Glutamatergic neuron (in vitro differentiated cells): ENCODE results near the gene AIDA. TPM values are rescaled to one million over a fixed set of nuclear protein-coding genes. Genes with fewer than 3 reads are reported as not detected.
A peak's percentile ranks its signal among the peaks of the same experiment; 100 is the strongest.

Source experiments
- DNase-seq: peaks from one replicate; pipeline ENCODE4 v3.0.0; 2022
- H3K27ac Mint-ChIP-seq: one replicate; pipeline ENCODE4 v1.8.0; 2020; ENCODE audit warnings: mild to moderate bottlenecking, mixed read lengths, inconsistent platforms; ENCODE audit not compliant: unreplicated experiment
- H3K27me3 Mint-ChIP-seq: one replicate; pipeline ENCODE4 v1.8.0; 2020; ENCODE audit warnings: mild to moderate bottlenecking, moderate library complexity, mixed read lengths, inconsistent platforms; ENCODE audit not compliant: unreplicated experiment
- H3K36me3 Mint-ChIP-seq: one replicate; pipeline ENCODE4 v1.8.0; 2020; ENCODE audit warnings: mild to moderate bottlenecking, mixed read lengths, inconsistent platforms; ENCODE audit not compliant: unreplicated experiment
- H3K4me1 Mint-ChIP-seq: one replicate; pipeline ENCODE4 v1.8.0; 2020; ENCODE audit warnings: mild to moderate bottlenecking, low read depth, mixed read lengths, inconsistent platforms; ENCODE audit not compliant: unreplicated experiment
- H3K4me3 Mint-ChIP-seq: one replicate; pipeline ENCODE4 v1.8.0; 2020; ENCODE audit warnings: mild to moderate bottlenecking, mixed read lengths, inconsistent platforms; ENCODE audit not compliant: unreplicated experiment
- H3K9me3 Mint-ChIP-seq: one replicate; pipeline ENCODE4 v1.8.0; 2020; ENCODE audit warnings: mild to moderate bottlenecking, moderate library complexity, mixed read lengths, inconsistent platforms; ENCODE audit not compliant: unreplicated experiment
- CTCF ChIP-seq: fragments of 200-600 bp; sonication (generic); IDR thresholded peaks from one replicate; pipeline ENCODE4 v1.5.0; 2021; ENCODE audit not compliant: partially characterized antibody, unreplicated experiment
- total RNA-seq: library from RNA; stranded (reverse); fragmentation: NEBNext Ultra II Directional; extraction: Animal tissue kit (Norgen Biotek cat#: 25700); gene quantifications from one replicate; pipeline ENCODE4 v1.2.1, GENCODE V29; 2021; ENCODE audit not compliant: unreplicated experiment

Gene AIDA
- total RNA-seq, 1 donor from 2014 or later: 73.3 TPM

GRCh38 chr1:222622765-222623164, 89.5 kb downstream of the AIDA start:
- no peak overlapping the region for H3K27ac Mint-ChIP-seq
- TF ChIP-seq CTCF: no peak
- peaks cover 3% of the 10 kb centered on the region for H3K9me3 Mint-ChIP-seq
- H3K4me3 Mint-ChIP-seq: no peak overlapping the region
- H3K27me3 Mint-ChIP-seq: peaks cover 8% of the 10 kb centered on the region
- DNase-seq: no peak
- no peaks in the 10 kb centered on the region for H3K36me3 Mint-ChIP-seq
- H3K4me1 Mint-ChIP-seq: peaks cover 9% of the 10 kb centered on the region

- Mint-ChIP-seq H3K4me3 (peak overlapping the region; percentile 55), H3K27me3 (peaks cover 12% of the 10 kb centered on the region), H3K36me3 (no peaks in the 10 kb centered on the region), H3K4me1 (peaks cover 23% of the 10 kb centered on the region), H3K9me3 (peaks cover 13% of the 10 kb centered on the region), H3K27ac (no peak overlapping the region)
- DNase-seq: no peak
- TF ChIP-seq CTCF: no peak
Observed at GRCh38 chr1:222620566-222620965, 91.7 kb downstream of the AIDA start.

DNA sequence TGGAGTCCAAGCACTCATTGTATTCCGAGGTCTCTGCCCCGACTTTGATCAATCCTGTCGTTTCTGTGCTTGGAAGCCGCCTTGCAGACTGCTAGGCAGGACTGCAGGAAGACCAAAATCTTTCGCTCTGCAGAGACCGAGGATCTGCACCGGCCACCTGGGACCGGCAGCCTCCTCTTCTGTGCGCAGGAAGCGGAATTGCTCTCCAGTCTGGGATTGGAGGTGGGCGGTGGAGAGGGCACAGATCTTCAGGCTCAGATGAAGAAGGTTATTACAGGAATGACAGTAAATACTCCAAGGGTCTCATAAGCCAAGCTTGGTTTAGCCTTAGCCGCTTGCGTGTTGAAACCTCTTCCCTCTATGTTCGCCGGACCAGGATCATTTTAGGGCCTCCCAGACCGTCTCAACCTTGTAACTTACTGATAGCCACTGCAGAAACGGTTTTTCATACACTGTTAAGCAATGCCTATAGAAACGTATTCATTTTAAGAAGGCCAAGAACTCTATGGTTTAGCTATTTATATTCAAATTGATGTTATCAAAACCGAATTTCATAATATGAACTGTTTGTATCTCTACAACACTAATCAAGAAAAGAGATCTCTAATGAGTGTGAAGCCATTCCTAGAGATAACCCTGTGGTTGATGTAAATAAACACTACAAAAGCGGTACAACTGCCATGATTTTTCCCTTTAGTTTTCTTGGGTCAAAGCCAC, 93.3 kb downstream of the AIDA start:
- Mint-ChIP-seq H3K36me3 (no peaks in the 10 kb centered on the region), H3K9me3 (peaks cover 16% of the 10 kb centered on the region), H3K4me1 (peaks cover 29% of the 10 kb centered on the region), H3K27me3 (peaks cover 14% of the 10 kb centered on the region), H3K27ac (peak overlapping the region; percentile 69), H3K4me3 (peak overlapping the region; percentile 90)
- peak; percentile 60 for DNase-seq
- TF ChIP-seq CTCF: no peak

Other genes starting within 250 kb of the AIDA start
- gene HHIPL2, start 164.4 kb downstream of the AIDA start, total RNA-seq: not detected
- gene TAF1A, start 122.6 kb downstream of the AIDA start, total RNA-seq: 10.4 TPM
- gene MIA3, start 94.4 kb downstream of the AIDA start, total RNA-seq: 65.4 TPM
- gene BROX, start 73 bp upstream of the AIDA start, total RNA-seq: 19.0 TPM
- gene FAM177B, start 24.7 kb upstream of the AIDA start, total RNA-seq: not detected
- gene DISP1, start 102.5 kb upstream of the AIDA start, total RNA-seq: 9.6 TPM